Upper lobe of right lung (tissue), 1 donor: Measurements from ENCODE around the gene LACTB. TPM values are rescaled to one million over a fixed set of nuclear protein-coding genes. Genes with fewer than 3 reads are reported as not detected.

ENCODE experiments used
- ATAC-seq: fragments of 200-7000 bp; cut with Tn5 transposase; one replicate; pipeline ENCODE4 v1.9.1; 2020; ENCODE audit warnings: mild to moderate bottlenecking, moderate library complexity
- DNase-seq: peaks from one replicate; pipeline ENCODE4 v3.0.0-alpha.2; 2020
- H3K27ac ChIP-seq: fragments of 200-600 bp; one replicate; pipeline ENCODE4 v1.8.0; 2022
- H3K27me3 ChIP-seq: fragments of 200-600 bp; one replicate; pipeline ENCODE4 v1.8.0; 2022; ENCODE audit warnings: mild to moderate bottlenecking
- H3K36me3 ChIP-seq: fragments of 200-600 bp; one replicate; pipeline ENCODE4 v1.8.0; 2022
- H3K4me1 ChIP-seq: fragments of 200-600 bp; one replicate; pipeline ENCODE4 v1.8.0; 2022
- H3K4me3 ChIP-seq: fragments of 200-600 bp; one replicate; pipeline ENCODE4 v1.8.0; 2022; ENCODE audit warnings: mild to moderate bottlenecking
- H3K9me3 ChIP-seq: fragments of 200-600 bp; one replicate; pipeline ENCODE4 v1.8.0; 2022
- intact Hi-C: fragments of 100-400 bp; cut with DNase I; formaldehyde crosslinking; loops from one replicate; pipeline ENCODE4 v1.11.0; 2022
- total RNA-seq: library from RNA; stranded (reverse); fragmentation: NEBNext Ultra II Directional; extraction: Animal tissue kit (Norgen Biotek cat#: 25700); gene quantifications from one replicate; pipeline ENCODE4 v1.2.1, GENCODE V29; 2021
- TF ChIP-seq, protein P1 (sequence below): fragments of 200-600 bp; IDR thresholded peaks from one replicate; pipeline ENCODE4 v1.8.0; 2022; ENCODE audit warnings: antibody characterized with exemption
- donor health status: DM: no; HTN: yes; CAD: no; lungs with severe emphysema.

The LACTB gene
- total RNA-seq, 1 donor from 2014 or later = 24.8 TPM

- H3K9me3 ChIP-seq = no peaks in the 10 kb centered on the region
- intact Hi-C loops = no loop called here
- peaks cover 23% of the 10 kb centered on the region for H3K36me3 ChIP-seq
- H3K27ac ChIP-seq = no peak overlapping the region
- DNase-seq (no peak), ATAC-seq (peak; percentile 56)
- peaks cover 10% of the 10 kb centered on the region for H3K4me1 ChIP-seq
- no peak overlapping the region for H3K4me3 ChIP-seq
- TF ChIP-seq, protein P1, sequence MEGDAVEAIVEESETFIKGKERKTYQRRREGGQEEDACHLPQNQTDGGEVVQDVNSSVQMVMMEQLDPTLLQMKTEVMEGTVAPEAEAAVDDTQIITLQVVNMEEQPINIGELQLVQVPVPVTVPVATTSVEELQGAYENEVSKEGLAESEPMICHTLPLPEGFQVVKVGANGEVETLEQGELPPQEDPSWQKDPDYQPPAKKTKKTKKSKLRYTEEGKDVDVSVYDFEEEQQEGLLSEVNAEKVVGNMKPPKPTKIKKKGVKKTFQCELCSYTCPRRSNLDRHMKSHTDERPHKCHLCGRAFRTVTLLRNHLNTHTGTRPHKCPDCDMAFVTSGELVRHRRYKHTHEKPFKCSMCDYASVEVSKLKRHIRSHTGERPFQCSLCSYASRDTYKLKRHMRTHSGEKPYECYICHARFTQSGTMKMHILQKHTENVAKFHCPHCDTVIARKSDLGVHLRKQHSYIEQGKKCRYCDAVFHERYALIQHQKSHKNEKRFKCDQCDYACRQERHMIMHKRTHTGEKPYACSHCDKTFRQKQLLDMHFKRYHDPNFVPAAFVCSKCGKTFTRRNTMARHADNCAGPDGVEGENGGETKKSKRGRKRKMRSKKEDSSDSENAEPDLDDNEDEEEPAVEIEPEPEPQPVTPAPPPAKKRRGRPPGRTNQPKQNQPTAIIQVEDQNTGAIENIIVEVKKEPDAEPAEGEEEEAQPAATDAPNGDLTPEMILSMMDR = no peak
- H3K27me3 ChIP-seq = no peaks in the 10 kb centered on the region
Measured at GRCh38 chr15:63075015-63075983, 46.4 kb upstream of the LACTB start.

DNA sequence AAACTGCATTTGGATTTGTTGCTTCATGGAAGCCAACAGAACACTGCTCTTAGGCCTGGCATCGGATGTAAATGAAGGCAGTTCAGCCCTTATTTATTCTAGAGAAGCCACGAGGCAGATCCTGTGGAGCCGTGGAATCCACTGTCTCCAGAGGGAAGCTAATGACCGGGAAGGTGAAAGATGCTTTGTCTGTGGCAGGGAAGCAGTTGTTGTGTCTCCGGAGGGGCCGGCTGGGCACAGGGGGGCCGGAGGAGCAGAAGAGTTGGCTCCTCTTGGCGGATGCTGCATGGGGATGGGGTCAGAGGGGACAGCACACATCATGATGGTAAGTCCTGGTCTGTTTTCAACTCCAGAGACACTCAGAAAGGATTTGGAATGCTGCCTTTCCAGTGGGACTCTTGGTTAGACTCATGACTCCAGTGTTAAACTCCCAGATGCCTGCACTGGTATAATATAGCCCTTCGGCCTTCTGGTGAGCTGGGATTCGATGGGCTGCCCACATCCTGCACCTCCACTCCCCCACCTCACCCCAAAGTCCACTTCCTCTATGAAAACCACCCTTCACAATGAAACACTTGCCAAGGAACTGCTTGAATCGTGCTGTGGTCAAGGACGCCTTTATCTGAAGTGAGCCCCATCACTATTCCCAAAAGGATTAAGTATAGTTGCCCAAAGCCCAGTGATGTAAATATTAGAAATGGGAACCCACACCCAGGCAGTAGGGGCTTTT lies 45.5 kb upstream of the LACTB start:
- Histone ChIP-seq H3K9me3 (no peaks in the 10 kb centered on the region), H3K36me3 (peaks cover 15% of the 10 kb centered on the region), H3K4me3 (no peak overlapping the region), H3K27me3 (no peaks in the 10 kb centered on the region), H3K4me1 (peaks cover 10% of the 10 kb centered on the region), H3K27ac (no peak overlapping the region)
- DNase-seq (no peak), ATAC-seq (no peak)
- intact Hi-C loops = no loop called here
- TF ChIP-seq, protein P1 = no peak

- Histone ChIP-seq H3K9me3 (no peaks in the 10 kb centered on the region), H3K27me3 (no peaks in the 10 kb centered on the region), H3K36me3 (peaks cover 9% of the 10 kb centered on the region), H3K4me1 (peaks cover 10% of the 10 kb centered on the region), H3K27ac (no peak overlapping the region), H3K4me3 (no peak overlapping the region)
- intact Hi-C loops = no loop called here
- DNase-seq (no peak), ATAC-seq (no peak)
- TF ChIP-seq, protein P1 = no peak
Measured at GRCh38 chr15:63076714-63077046, 45.0 kb upstream of the LACTB start.

DNA sequence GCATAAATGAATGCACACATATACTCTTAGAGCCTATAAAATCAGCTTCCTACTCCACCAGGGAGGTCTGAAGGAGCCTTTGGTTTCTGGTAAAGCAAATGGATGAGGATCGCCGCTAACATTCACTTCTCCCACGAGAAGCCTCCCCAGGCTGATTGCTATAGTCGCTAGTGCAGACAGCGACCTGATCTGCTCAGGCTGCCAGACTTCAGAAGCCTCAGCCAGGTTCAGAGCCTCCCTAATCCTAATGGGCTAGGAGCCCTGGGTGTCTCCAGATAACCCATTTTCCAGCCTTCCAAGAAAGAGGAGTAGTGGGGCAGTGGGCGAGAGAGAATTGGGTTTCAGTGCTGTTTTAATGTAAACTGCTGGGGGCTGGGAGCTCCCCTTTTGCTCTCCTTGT lies 43.7 kb upstream of the LACTB start:
- Histone ChIP-seq H3K27ac (no peak overlapping the region), H3K27me3 (no peaks in the 10 kb centered on the region), H3K9me3 (no peaks in the 10 kb centered on the region), H3K36me3 (no peaks in the 10 kb centered on the region), H3K4me1 (peaks cover 10% of the 10 kb centered on the region), H3K4me3 (no peak overlapping the region)
- TF ChIP-seq, protein P1 = no peak
- no peak for ATAC-seq
- no peak for DNase-seq
- intact Hi-C loops = no loop called here

DNA sequence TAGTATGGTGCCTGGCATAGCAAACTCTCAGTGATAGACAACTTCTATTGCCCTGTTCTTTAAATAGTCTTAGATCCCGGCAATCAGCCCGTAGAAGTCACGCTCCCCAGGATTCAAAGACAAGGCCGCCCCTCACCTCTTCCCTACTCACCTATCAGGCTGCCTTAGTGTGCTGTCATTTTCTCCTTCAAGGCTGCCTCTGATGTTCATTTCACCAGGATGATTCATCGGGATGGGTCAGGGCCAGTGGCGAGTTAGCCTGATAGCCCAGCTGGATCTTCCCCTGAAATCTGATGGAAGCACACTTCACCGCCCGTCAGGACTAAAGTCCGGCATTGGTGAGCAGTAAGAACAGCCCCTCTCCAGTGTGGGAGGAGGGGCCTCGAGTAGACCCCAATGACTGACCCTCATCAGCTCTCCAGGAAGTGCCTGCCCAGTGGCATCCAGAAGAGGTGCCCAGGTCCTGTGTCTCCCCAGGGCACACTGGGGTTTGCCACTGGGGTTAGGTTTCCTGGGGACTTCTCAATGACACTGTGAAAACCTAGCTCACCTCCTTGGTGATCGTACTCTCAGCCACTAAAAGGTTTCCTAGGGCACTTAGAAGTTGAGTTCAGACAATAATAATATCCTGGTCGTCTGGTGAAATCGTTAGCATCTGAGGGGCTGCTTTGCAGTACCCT lies 41.6 kb upstream of the LACTB start:
- DNase-seq (no peak), ATAC-seq (no peak)
- Histone ChIP-seq H3K9me3 (no peaks in the 10 kb centered on the region), H3K4me1 (peaks cover 10% of the 10 kb centered on the region), H3K27ac (no peak overlapping the region), H3K4me3 (no peak overlapping the region), H3K36me3 (no peaks in the 10 kb centered on the region), H3K27me3 (no peaks in the 10 kb centered on the region)
- intact Hi-C loops = no loop called here
- TF ChIP-seq, protein P1 = no peak
